Measurements from ENCODE around the gene PTPRD.

GRCh38 chr9:8555762-8556500, 2056.9 kb downstream of the PTPRD start:
- TF ChIP-seq POLR2AphosphoS5 (IDR thresholded peaks at IDR 0.05; ENCODE audit: borderline replicate concordance, low read depth, low read length) (no peak), EZH2 (IDR thresholded peaks at IDR 0.05) (no peak), FOXP2 (optimal IDR thresholded peaks at IDR 0.05; ENCODE audit: control extremely low read depth, extremely low read length, insufficient read depth) (no peak)
